Astrocyte of the spinal cord (primary cell): Measurements from ENCODE around the gene BRPF1.

ENCODE experiments used
- DNase-seq: peaks from one replicate; pipeline ENCODE4 v3.0.0; 2011; ENCODE audit warnings: low read depth, low spot score
- H3K4me3 ChIP-seq: 2 replicates; pipeline ENCODE4 v1.5.1; 2011; ENCODE audit warnings: low read depth, mild to moderate bottlenecking, low read length, moderate library complexity
- CTCF ChIP-seq: IDR thresholded peaks from 2 replicates; pipeline ENCODE4 v1.5.1; 2012; ENCODE audit warnings: low read depth, mild to moderate bottlenecking, low read length, inconsistent platforms
- in situ Hi-C: cut with HindIII; loops from 2 replicates; pipeline ENCODE4 v1.10.0; 2017; ENCODE audit warnings: low sequenced_read_pairs

The BRPF1 gene

GRCh38 chr3:9778143-9779074 lies 46.9 kb downstream of the BRPF1 start:
- peak; percentile 62 for DNase-seq
- H3K4me3 ChIP-seq: no peak overlapping the region
- in situ Hi-C loops: no loop called here
- TF ChIP-seq CTCF: no peak

GRCh38 chr3:9779075-9779593 lies 47.6 kb downstream of the BRPF1 start:
- no peak for TF ChIP-seq CTCF
- no peak for DNase-seq
- in situ Hi-C loops: no loop called here
- H3K4me3 ChIP-seq: no peak overlapping the region

- no peak overlapping the region for H3K4me3 ChIP-seq
- no peak for DNase-seq
- TF ChIP-seq CTCF: no peak
Observed at GRCh38 chr3:9779721-9780457, 48.4 kb downstream of the BRPF1 start.

GRCh38 chr3:9780458-9780812 lies 48.9 kb downstream of the BRPF1 start:
- no peak overlapping the region for H3K4me3 ChIP-seq
- DNase-seq: no peak
- no peak for TF ChIP-seq CTCF

More at GRCh38 chr3:9779721-9780457, 48.4 kb downstream of the BRPF1 start:
- in situ Hi-C loops: no loop called here

GRCh38 chr3:9780910-9781309 lies 49.4 kb downstream of the BRPF1 start:
- H3K4me3 ChIP-seq: no peak overlapping the region
- no peak for TF ChIP-seq CTCF
- no peak for DNase-seq
- in situ Hi-C loops: no loop called here

More at GRCh38 chr3:9780458-9780812, 48.9 kb downstream of the BRPF1 start:
- in situ Hi-C loops: no loop called here

GRCh38 chr3:9781551-9781950 lies 50.0 kb downstream of the BRPF1 start:
- no peak for DNase-seq
- in situ Hi-C loops: no loop called here
- TF ChIP-seq CTCF: no peak
- H3K4me3 ChIP-seq: no peak overlapping the region
